Measurements from ENCODE around the gene KRT39.

The KRT39 gene

GRCh38 chr17:40963838-40964237, 2.9 kb downstream of the KRT39 start:
- FAIRE-seq (no peak), DNase-seq (ENCODE audit: insufficient read length, low spot score) (no peak)
- TF ChIP-seq CTCF (IDR thresholded peaks at IDR 0.05; ENCODE audit: insufficient read depth, missing control alignments), result peak; percentile 70

DNA sequence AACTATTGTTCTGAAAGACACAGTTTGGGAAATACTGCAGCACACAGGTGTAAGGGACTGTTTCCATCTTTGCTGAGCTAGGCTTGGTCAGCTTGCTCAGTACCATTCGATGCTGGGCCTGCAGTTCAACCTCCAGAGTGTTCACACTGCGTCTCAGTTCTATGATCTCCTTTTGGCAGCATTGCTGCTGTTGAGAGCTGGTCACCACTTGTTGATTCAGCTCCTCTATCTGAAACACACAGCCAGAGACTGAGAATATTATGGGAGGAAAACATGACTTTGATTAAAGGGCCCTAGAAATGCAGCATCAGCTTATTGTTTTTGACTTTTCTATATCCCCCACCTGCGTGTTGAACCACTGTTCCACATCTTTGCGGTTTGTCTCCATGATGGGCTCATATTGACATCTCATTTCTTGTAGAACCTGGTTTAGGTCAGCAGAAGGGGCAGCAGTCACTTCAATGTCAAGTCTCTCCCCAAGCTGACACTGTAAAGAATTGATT, 4.6 kb downstream of the KRT39 start:
- FAIRE-seq, result no peak
- no peak for DNase-seq (ENCODE audit: insufficient read length, low spot score)
- no peak for TF ChIP-seq CTCF (IDR thresholded peaks at IDR 0.05; ENCODE audit: insufficient read depth, missing control alignments)

DNA sequence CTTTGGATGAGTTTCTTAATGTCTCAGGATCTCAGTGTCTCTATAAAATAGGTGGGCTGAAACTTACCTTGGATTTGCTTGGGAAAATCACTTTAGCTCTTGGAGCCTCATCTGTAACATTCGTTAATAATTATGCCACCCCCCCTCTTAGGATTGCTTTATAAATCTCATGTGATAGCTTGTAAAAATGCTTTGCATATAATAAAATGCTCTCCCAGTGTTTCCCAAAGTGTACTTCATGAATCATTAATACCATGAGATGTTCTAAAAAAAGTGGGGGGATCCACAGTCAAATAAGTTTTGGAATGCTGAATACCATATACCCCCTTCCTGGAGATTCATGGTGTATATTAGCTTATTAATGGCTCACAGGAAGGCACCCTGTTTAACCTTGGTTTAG, 5.2 kb downstream of the KRT39 start:
- DNase-seq (ENCODE audit: insufficient read length, low spot score), result no peak
- no peak for FAIRE-seq
- no peak for TF ChIP-seq CTCF (IDR thresholded peaks at IDR 0.05; ENCODE audit: insufficient read depth, missing control alignments)

DNA sequence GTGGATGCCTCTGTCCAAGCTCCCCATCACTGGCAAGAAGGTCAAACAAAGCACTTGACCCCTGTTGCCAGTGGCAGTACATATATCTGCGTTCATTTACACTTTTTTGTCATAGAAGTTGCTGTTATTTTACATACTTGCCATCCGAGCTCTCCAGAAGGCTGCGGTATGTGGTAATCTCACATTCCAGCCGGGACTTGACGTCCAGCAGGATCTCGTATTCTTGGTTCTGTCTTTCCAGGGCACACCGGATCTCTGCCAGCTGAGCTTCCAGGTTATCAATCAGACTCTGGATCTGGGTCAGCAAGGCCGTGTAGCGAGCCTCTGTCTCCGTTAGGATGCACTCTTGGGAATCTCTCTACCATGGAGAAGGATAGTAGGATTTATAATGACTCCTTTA, 6.6 kb downstream of the KRT39 start:
- DNase-seq (ENCODE audit: insufficient read length, low spot score) (no peak), FAIRE-seq (no peak)
- TF ChIP-seq CTCF (IDR thresholded peaks at IDR 0.05; ENCODE audit: insufficient read depth, missing control alignments), result no peak

- no peak for TF ChIP-seq CTCF (IDR thresholded peaks at IDR 0.05; ENCODE audit: insufficient read depth, missing control alignments)
- DNase-seq (ENCODE audit: insufficient read length, low spot score) (no peak), FAIRE-seq (no peak)
These were observed 8.4 kb downstream of the KRT39 start for GRCh38 chr17:40958086-40958953.

GRCh38 chr17:40956401-40957254, 10.1 kb downstream of the KRT39 start:
- TF ChIP-seq CTCF (IDR thresholded peaks at IDR 0.05; ENCODE audit: insufficient read depth, missing control alignments), result no peak
- FAIRE-seq (no peak), DNase-seq (ENCODE audit: insufficient read length, low spot score) (no peak)

All from D721Med (cell line).